H9 (cell line): ENCODE measurements around the gene CPB1. TPM values are rescaled to one million over a fixed set of nuclear protein-coding genes. Genes with fewer than 3 reads are reported as not detected.

Experiments
- DNase-seq: peaks from one replicate; pipeline ENCODE4 v3.0.0-alpha.2; 2017
- H2AFZ ChIP-seq: one replicate; pipeline ENCODE4 v1.6.1; 2013; ENCODE audit warnings: mild to moderate bottlenecking, low read length, control low read depth, moderate library complexity
- H2AK5ac ChIP-seq: 2 replicates; pipeline ENCODE4 v1.6.1; 2013; ENCODE audit warnings: low read length, control low read depth, mixed read lengths; ENCODE audit not compliant: insufficient read length
- H2BK120ac ChIP-seq: one replicate; pipeline ENCODE4 v1.6.1; 2013; ENCODE audit warnings: low read depth, mild to moderate bottlenecking, low read length, control low read depth, inconsistent platforms; ENCODE audit not compliant: poor library complexity, severe bottlenecking
- H2BK12ac ChIP-seq: 2 replicates; pipeline ENCODE4 v1.6.1; 2013; ENCODE audit warnings: low read length, control low read depth, mixed read lengths, low read depth; ENCODE audit not compliant: insufficient read length
- H2BK15ac ChIP-seq: 2 replicates; pipeline ENCODE4 v1.6.1; 2013; ENCODE audit warnings: low read depth, low read length, control low read depth
- H2BK20ac ChIP-seq: one replicate; pipeline ENCODE4 v1.6.1; 2013; ENCODE audit warnings: low read depth, mild to moderate bottlenecking, low read length, control low read depth, inconsistent platforms; ENCODE audit not compliant: poor library complexity, severe bottlenecking
- H2BK5ac ChIP-seq: 2 replicates; pipeline ENCODE4 v1.6.1; 2013; ENCODE audit warnings: low read length, control low read depth, mixed read lengths; ENCODE audit not compliant: insufficient read length
- H3K14ac ChIP-seq: 2 replicates; pipeline ENCODE4 v1.6.1; 2013; ENCODE audit warnings: low read length, control low read depth; ENCODE audit not compliant: insufficient read depth
- H3K18ac ChIP-seq: 2 replicates; pipeline ENCODE4 v1.6.1; 2013; ENCODE audit warnings: low read depth, mild to moderate bottlenecking, mixed read lengths, low read length, control low read depth; ENCODE audit not compliant: insufficient read length
- H3K23ac ChIP-seq: 2 replicates; pipeline ENCODE4 v1.6.1; 2013; ENCODE audit warnings: low read length, control low read depth, mixed read lengths, low read depth; ENCODE audit not compliant: insufficient read length
- H3K23me2 ChIP-seq: 2 replicates; pipeline ENCODE4 v1.6.1; 2013; ENCODE audit warnings: low read depth, mild to moderate bottlenecking, mixed read lengths, low read length, control low read depth; ENCODE audit not compliant: insufficient read length, poor library complexity, severe bottlenecking
- H3K27ac ChIP-seq: 2 replicates; pipeline ENCODE4 v1.5.1; 2013; ENCODE audit warnings: low read length, control low read depth, mixed read lengths, low read depth; ENCODE audit not compliant: insufficient read length
- H3K27me3 ChIP-seq: 2 replicates; pipeline ENCODE4 v1.6.1; 2013; ENCODE audit warnings: low read length, control low read depth, inconsistent platforms; ENCODE audit not compliant: insufficient read depth
- H3K4ac ChIP-seq: 2 replicates; pipeline ENCODE4 v1.6.1; 2013; ENCODE audit warnings: low read depth, mild to moderate bottlenecking, control low read depth, inconsistent platforms, low read length, moderate library complexity
- H3K4me1 ChIP-seq: 2 replicates; pipeline ENCODE4 v1.6.1; 2013; ENCODE audit warnings: low read length, control low read depth, inconsistent platforms; ENCODE audit not compliant: insufficient read depth
- H3K4me2 ChIP-seq: 2 replicates; pipeline ENCODE4 v1.6.1; 2013; ENCODE audit warnings: low read length, control low read depth, mixed read lengths; ENCODE audit not compliant: insufficient read length, insufficient read depth
- H3K56ac ChIP-seq: 2 replicates; pipeline ENCODE4 v1.6.1; 2013; ENCODE audit warnings: low read depth, mild to moderate bottlenecking, mixed read lengths, low read length, control low read depth; ENCODE audit not compliant: insufficient read length
- H3K79me1 ChIP-seq: 2 replicates; pipeline ENCODE4 v1.6.1; 2013; ENCODE audit warnings: low read depth, mild to moderate bottlenecking, moderate library complexity, low read length, control low read depth, inconsistent platforms; ENCODE audit not compliant: insufficient read depth, poor library complexity, severe bottlenecking
- H3K79me2 ChIP-seq: 2 replicates; pipeline ENCODE4 v1.6.1; 2013; ENCODE audit warnings: low read length, control low read depth, inconsistent platforms; ENCODE audit not compliant: insufficient read depth
- H3K9ac ChIP-seq: 2 replicates; pipeline ENCODE4 v1.6.1; 2013; ENCODE audit warnings: low read length, control low read depth, mixed read lengths; ENCODE audit not compliant: insufficient read length; ENCODE audit errors: extremely low read depth
- H3K9me3 ChIP-seq: one replicate; pipeline ENCODE4 v1.6.1; 2013; ENCODE audit warnings: low read depth, low read length, inconsistent platforms; ENCODE audit not compliant: control insufficient read depth
- H3T11ph ChIP-seq: one replicate; pipeline ENCODE4 v1.6.1; 2013; ENCODE audit warnings: mild to moderate bottlenecking, low read length, control low read depth, inconsistent platforms
- H4K20me1 ChIP-seq: one replicate; pipeline ENCODE4 v1.6.1; 2013; ENCODE audit not compliant: control insufficient read depth, insufficient read length, insufficient read depth
- H4K5ac ChIP-seq: 2 replicates; pipeline ENCODE4 v1.6.1; 2013; ENCODE audit warnings: low read depth, mild to moderate bottlenecking, mixed read lengths, low read length, control low read depth; ENCODE audit not compliant: insufficient read length
- H4K8ac ChIP-seq: replicated peaks from 2 replicates; pipeline ENCODE4 v1.6.1; 2013; ENCODE audit warnings: low read length, control low read depth, mixed read lengths, low read depth; ENCODE audit not compliant: insufficient read length
- H4K91ac ChIP-seq: 2 replicates; pipeline ENCODE4 v1.6.1; 2013; ENCODE audit warnings: low read depth, mild to moderate bottlenecking, moderate library complexity, mixed read lengths, low read length, control low read depth; ENCODE audit not compliant: insufficient read length
- H3K27ac Mint-ChIP-seq, 3 experiments: 2 replicates in 2 of 3; 3 replicates in 1 of 3; pipeline ENCODE4 v1.8.0; 2020 to 2021; ENCODE audit warnings: mixed read lengths in 3 of 3, mild to moderate bottlenecking in 1 of 3, moderate library complexity in 1 of 3
- H3K27me3 Mint-ChIP-seq: 2 replicates; pipeline ENCODE4 v1.8.0; 2021; ENCODE audit warnings: low read depth, mild to moderate bottlenecking, moderate library complexity, mixed read lengths
- H3K36me3 Mint-ChIP-seq, 3 experiments: 2 replicates in 2 of 3; 3 replicates in 1 of 3; pipeline ENCODE4 v1.8.0; 2020 to 2021; ENCODE audit warnings: low read depth in 3 of 3, mixed read lengths in 3 of 3; ENCODE audit not compliant: insufficient read depth in 1 of 3
- H3K4me1 Mint-ChIP-seq, 2 experiments: 2 replicates each; pipeline ENCODE4 v1.8.0; 2020; ENCODE audit warnings: mixed read lengths in 2 of 2
- H3K4me3 Mint-ChIP-seq, 2 experiments: 2 replicates in 1 of 2; 3 replicates in 1 of 2; pipeline ENCODE4 v1.8.0; 2020 to 2021; ENCODE audit warnings: mild to moderate bottlenecking in 2 of 2, mixed read lengths in 2 of 2, moderate library complexity in 1 of 2
- H3K9me3 Mint-ChIP-seq, 2 experiments: 2 replicates in 1 of 2; 3 replicates in 1 of 2; pipeline ENCODE4 v1.8.0; 2020; ENCODE audit warnings: mild to moderate bottlenecking in 2 of 2, mixed read lengths in 2 of 2, moderate library complexity in 1 of 2
- total RNA-seq: library from RNA; stranded (reverse); gene quantifications from 2 replicates; pipeline ENCODE4 v1.2.1, GENCODE V29; 2021
- TF ChIP-seq, protein P1 (sequence below): fragments of 200-600 bp; sonication (generic); conservative IDR thresholded peaks from 3 replicates; pipeline ENCODE4 v1.8.0; 2021; ENCODE audit warnings: antibody characterized with exemption, mild to moderate bottlenecking

CPB1 gene
- total RNA-seq, 1 experiment from 2014 or later: not detected

DNA sequence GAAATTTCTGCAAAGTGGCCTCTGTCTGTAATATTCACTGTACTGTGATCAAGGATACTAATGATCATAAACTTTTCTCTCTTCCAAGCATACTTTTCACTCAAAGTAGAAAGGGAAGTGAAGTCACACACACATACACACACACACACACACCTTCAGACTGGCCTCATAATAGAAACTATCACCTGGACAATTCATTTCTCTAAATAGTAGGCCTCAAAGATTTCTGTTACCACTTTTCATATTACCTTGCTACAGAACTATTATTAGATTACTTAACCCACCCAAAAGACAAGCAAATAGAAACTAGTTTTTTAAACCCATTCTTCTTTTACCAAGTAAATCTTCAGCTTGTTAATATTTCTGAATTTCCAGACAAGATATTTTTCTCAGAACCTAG is 12.2 kb downstream of the CPB1 start:
- Histone ChIP-seq H3K9ac (no peak overlapping the region), H3K56ac (no peak overlapping the region), H4K8ac (no peak overlapping the region), H4K5ac (no peak overlapping the region), H3K4me2 (no peak overlapping the region), H3K23ac (no peak overlapping the region), H4K91ac (no peak overlapping the region), H3K4me1 (no peaks in the 10 kb centered on the region), H2BK15ac (no peak overlapping the region), H3K79me2 (no peaks in the 10 kb centered on the region), H3T11ph (no peak overlapping the region), H2BK20ac (no peak overlapping the region), H3K4ac (no peak overlapping the region), H3K23me2 (no peaks in the 10 kb centered on the region), H4K20me1 (no peaks in the 10 kb centered on the region), H3K18ac (no peak overlapping the region), H3K27ac (no peak overlapping the region), H2AK5ac (no peak overlapping the region), H2BK120ac (no peak overlapping the region), H2BK5ac (no peak overlapping the region), H3K9me3 (no peaks in the 10 kb centered on the region), H2BK12ac (no peak overlapping the region), H2AFZ (no peak overlapping the region), H3K27me3 (no peaks in the 10 kb centered on the region), H3K14ac (no peak overlapping the region), H3K79me1 (no peaks in the 10 kb centered on the region)
- TF ChIP-seq, protein P1, sequence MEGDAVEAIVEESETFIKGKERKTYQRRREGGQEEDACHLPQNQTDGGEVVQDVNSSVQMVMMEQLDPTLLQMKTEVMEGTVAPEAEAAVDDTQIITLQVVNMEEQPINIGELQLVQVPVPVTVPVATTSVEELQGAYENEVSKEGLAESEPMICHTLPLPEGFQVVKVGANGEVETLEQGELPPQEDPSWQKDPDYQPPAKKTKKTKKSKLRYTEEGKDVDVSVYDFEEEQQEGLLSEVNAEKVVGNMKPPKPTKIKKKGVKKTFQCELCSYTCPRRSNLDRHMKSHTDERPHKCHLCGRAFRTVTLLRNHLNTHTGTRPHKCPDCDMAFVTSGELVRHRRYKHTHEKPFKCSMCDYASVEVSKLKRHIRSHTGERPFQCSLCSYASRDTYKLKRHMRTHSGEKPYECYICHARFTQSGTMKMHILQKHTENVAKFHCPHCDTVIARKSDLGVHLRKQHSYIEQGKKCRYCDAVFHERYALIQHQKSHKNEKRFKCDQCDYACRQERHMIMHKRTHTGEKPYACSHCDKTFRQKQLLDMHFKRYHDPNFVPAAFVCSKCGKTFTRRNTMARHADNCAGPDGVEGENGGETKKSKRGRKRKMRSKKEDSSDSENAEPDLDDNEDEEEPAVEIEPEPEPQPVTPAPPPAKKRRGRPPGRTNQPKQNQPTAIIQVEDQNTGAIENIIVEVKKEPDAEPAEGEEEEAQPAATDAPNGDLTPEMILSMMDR: no peak
- Mint-ChIP-seq H3K9me3 (no peaks in the 10 kb centered on the region), H3K27ac (no peak overlapping the region), H3K4me1 (peaks cover 7% of the 10 kb centered on the region in 2 experiments; a peak in 3 of 4 replicates), H3K36me3 (no peaks in the 10 kb centered on the region), H3K27me3 (no peaks in the 10 kb centered on the region; the same call in 1 of the 2 replicates), H3K4me3 (no peak overlapping the region)
- no peak for DNase-seq
